Measurements from ENCODE around the gene MMRN2.

The MMRN2 gene

GRCh38 chr10:86889997-86890396 lies 67.4 kb downstream of the MMRN2 start:
- Mint-ChIP-seq H3K27ac (no peak overlapping the region), H3K27me3 (ENCODE audit: low read depth) (no peaks in the 10 kb centered on the region), H3K4me3 (no peak overlapping the region), H3K36me3 (ENCODE audit: low read depth) (peaks cover 52% of the 10 kb centered on the region), H3K9me3 (no peaks in the 10 kb centered on the region), H3K4me1 (peaks cover 7% of the 10 kb centered on the region)
- TF ChIP-seq, protein P1, sequence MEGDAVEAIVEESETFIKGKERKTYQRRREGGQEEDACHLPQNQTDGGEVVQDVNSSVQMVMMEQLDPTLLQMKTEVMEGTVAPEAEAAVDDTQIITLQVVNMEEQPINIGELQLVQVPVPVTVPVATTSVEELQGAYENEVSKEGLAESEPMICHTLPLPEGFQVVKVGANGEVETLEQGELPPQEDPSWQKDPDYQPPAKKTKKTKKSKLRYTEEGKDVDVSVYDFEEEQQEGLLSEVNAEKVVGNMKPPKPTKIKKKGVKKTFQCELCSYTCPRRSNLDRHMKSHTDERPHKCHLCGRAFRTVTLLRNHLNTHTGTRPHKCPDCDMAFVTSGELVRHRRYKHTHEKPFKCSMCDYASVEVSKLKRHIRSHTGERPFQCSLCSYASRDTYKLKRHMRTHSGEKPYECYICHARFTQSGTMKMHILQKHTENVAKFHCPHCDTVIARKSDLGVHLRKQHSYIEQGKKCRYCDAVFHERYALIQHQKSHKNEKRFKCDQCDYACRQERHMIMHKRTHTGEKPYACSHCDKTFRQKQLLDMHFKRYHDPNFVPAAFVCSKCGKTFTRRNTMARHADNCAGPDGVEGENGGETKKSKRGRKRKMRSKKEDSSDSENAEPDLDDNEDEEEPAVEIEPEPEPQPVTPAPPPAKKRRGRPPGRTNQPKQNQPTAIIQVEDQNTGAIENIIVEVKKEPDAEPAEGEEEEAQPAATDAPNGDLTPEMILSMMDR (IDR thresholded peaks at IDR 0.05; ENCODE audit: unreplicated experiment in 3 of 3), result no peak

DNA sequence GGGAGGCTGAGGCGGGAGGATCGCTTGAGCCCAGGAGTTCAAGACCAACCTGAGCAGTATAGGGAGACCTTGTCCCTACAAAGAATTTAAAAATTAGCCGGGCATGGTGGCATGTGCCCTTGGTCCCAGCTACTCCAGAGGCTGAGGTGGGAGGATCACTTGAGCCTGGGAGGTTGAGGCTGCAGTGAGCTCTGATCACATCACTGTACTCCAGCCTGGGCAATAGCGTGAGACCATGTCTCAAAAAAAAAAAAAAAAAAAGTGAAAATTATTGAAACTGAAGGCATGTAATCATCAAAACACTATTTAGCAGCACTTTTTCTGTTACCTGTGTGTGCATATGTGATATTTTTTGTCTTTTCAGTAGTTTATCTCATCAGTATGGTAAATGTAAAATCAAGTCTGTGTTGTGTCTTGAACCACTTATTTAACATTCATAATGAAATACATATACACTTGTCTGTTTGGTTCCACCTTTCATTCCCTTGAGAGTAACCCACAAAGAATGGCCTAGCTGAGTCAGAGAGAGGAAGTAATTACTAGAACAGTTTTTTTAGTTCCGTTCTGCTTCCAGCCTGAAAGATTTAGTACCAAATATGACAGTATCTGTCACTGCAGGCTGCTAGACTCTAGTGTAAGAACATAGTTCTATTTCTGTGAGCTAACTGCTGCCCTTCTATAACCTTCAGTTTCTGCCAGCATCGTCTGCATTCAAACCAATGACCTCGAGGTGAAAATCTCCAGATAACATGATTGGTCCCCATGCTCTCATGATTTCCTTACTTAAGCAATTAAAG lies 68.6 kb downstream of the MMRN2 start:
- no peaks in the 10 kb centered on the region for H3K27me3 Mint-ChIP-seq (ENCODE audit: low read depth)
- peak overlapping the region in 2 of 3 experiments; percentile 23 to 65 for H3K27ac Mint-ChIP-seq
- H3K9me3 Mint-ChIP-seq, result no peaks in the 10 kb centered on the region
- TF ChIP-seq, protein P1 (IDR thresholded peaks at IDR 0.05; ENCODE audit: unreplicated experiment in 3 of 3), result no peak
- peaks cover 41% of the 10 kb centered on the region for H3K36me3 Mint-ChIP-seq (ENCODE audit: low read depth)
- H3K4me3 Mint-ChIP-seq, result no peak overlapping the region
- peaks cover 7% of the 10 kb centered on the region for H3K4me1 Mint-ChIP-seq

All from nephron (organoid).